BJ (cell line): ENCODE measurements around the gene ZNHIT6. TPM values are rescaled to one million over a fixed set of nuclear protein-coding genes. Genes with fewer than 3 reads are reported as not detected.

ENCODE experiments used
- CTCF ChIA-PET: fragments of 350-600 bp; formaldehyde crosslinking; extraction: SDS; loops from one replicate; lab custom pipeline; 2021; ENCODE audit warnings: antibody characterized with exemption, inconsistent platforms; lab: Yijun Ruan, JAX
- POLR2A ChIA-PET: fragments of 300-600 bp; sonication (Branson Sonifier 250); formaldehyde crosslinking; extraction: SDS; loops from one replicate; lab custom pipeline; 2021; ENCODE audit warnings: antibody characterized with exemption; lab: Charles Lee
- DNase-seq: peaks from one replicate; pipeline ENCODE4 v3.0.0-alpha.2; 2011; ENCODE audit warnings: low read depth
- H3K27me3 ChIP-seq: 2 replicates; pipeline ENCODE4 v1.6.0; 2011; ENCODE audit warnings: low read length; ENCODE audit not compliant: control insufficient read depth, insufficient read depth
- H3K36me3 ChIP-seq: 2 replicates; pipeline ENCODE4 v1.5.1; 2011; ENCODE audit warnings: low read length; ENCODE audit not compliant: control insufficient read depth, insufficient read depth
- H3K4me3 ChIP-seq: 2 replicates; pipeline ENCODE4 v1.5.1; 2011; ENCODE audit warnings: low read depth, mild to moderate bottlenecking, control low read depth, low read length
- CTCF ChIP-seq: IDR thresholded peaks from 2 replicates; pipeline ENCODE4 v1.5.1; 2011; ENCODE audit warnings: low read depth, mild to moderate bottlenecking, control low read depth, inconsistent platforms, low read length, moderate library complexity; ENCODE audit not compliant: insufficient read depth
- polyA plus RNA-seq: library from polyadenylated mRNA; depleted of rRNA; stranded (reverse); fragments of >200 nt; gene quantifications from 2 replicates; pipeline ENCODE4 v1.2.3, GENCODE V29; 2011

The ZNHIT6 gene
- polyA plus RNA-seq, 1 experiment: 5.6 TPM

- H3K27me3 ChIP-seq: no peaks in the 10 kb centered on the region
- TF ChIP-seq CTCF: no peak
- H3K36me3 ChIP-seq: no peaks in the 10 kb centered on the region
- no peak overlapping the region for H3K4me3 ChIP-seq
- ChIA-PET CTCF (no interaction called here), POLR2A (interaction anchor here (0.5 to 1.1 kb wide), 2 partner anchors 46 to 47 kb away, joined by 4 to 19 read pairs; no protein-coding TSS in a partner anchor)
- no peak for DNase-seq
Measured at GRCh38 chr1:85659174-85659573, 49.1 kb downstream of the ZNHIT6 start.

GRCh38 chr1:85656948-85657347 is 51.3 kb downstream of the ZNHIT6 start:
- H3K4me3 ChIP-seq: no peak overlapping the region
- H3K36me3 ChIP-seq: peaks cover 2% of the 10 kb centered on the region
- ChIA-PET POLR2A (interaction anchor here (0.5 kb wide), 1 partner anchor 28 kb away, joined by 3 read pairs; no protein-coding TSS in a partner anchor), CTCF (no interaction called here)
- H3K27me3 ChIP-seq: no peaks in the 10 kb centered on the region
- no peak for DNase-seq
- TF ChIP-seq CTCF: no peak

GRCh38 chr1:85656256-85656655 is 52.0 kb downstream of the ZNHIT6 start:
- Histone ChIP-seq H3K36me3 (peaks cover 2% of the 10 kb centered on the region), H3K27me3 (no peaks in the 10 kb centered on the region), H3K4me3 (no peak overlapping the region)
- DNase-seq: no peak
- no peak for TF ChIP-seq CTCF
- CTCF ChIA-PET: no interaction called here
- POLR2A ChIA-PET: interaction anchor here (0.5 kb wide), 1 partner anchor 27 kb away, joined by 3 read pairs; no protein-coding TSS in a partner anchor

- ChIA-PET CTCF (interaction anchor here (1.1 kb wide), 1 partner anchor 28 kb away, joined by 3 read pairs; no protein-coding TSS in a partner anchor), POLR2A (no interaction called here)
- H3K4me3 ChIP-seq: no peak overlapping the region
- peaks cover 3% of the 10 kb centered on the region for H3K36me3 ChIP-seq
- TF ChIP-seq CTCF: no peak
- no peak for DNase-seq
- no peaks in the 10 kb centered on the region for H3K27me3 ChIP-seq
Measured at GRCh38 chr1:85655315-85655714, 52.9 kb downstream of the ZNHIT6 start.

GRCh38 chr1:85654066-85654782 is 54.0 kb downstream of the ZNHIT6 start:
- Histone ChIP-seq H3K27me3 (no peaks in the 10 kb centered on the region), H3K4me3 (no peak overlapping the region), H3K36me3 (peaks cover 3% of the 10 kb centered on the region)
- no peak for TF ChIP-seq CTCF
- no peak for DNase-seq
- ChIA-PET CTCF (interaction anchor here (1.1 kb wide), 1 partner anchor 27 kb away, joined by 3 read pairs; no protein-coding TSS in a partner anchor), POLR2A (interaction anchor here (0.6 kb wide), 2 partner anchors 13 to 70 kb away, joined by 3 to 4 read pairs; no protein-coding TSS in a partner anchor)
